Ovary (tissue), 3 donors: ENCODE results near the gene KCNJ4.

Source experiments
- CTCF ChIP-seq, 3 donors: fragments of 450-650 bp in 2 of 3; fragments of 200-600 bp in 1 of 3; IDR thresholded peaks; one replicate each; pipeline versions ENCODE4 v1.5.1 to v1.8.0; 2016 to 2022; ENCODE audit warnings: antibody characterized with exemption in 3 of 3, mild to moderate bottlenecking in 1 of 3
- EP300 ChIP-seq: sonication (generic); formaldehyde crosslinking; IDR thresholded peaks from one replicate; pipeline ENCODE4 v1.6.1; 2017; ENCODE audit warnings: antibody characterized with exemption
- donor health status: DM: no; HTN: no; CAD: no.

GRCh38 chr22:38427465-38427864 is 27.5 kb downstream of the KCNJ4 start:
- no peak for TF ChIP-seq EP300
- no peak for TF ChIP-seq CTCF (IDR thresholded peaks at IDR 0.05)
